KMS-11 (cell line): ENCODE results near the gene DNAJC21.
"Not testable (repeated sequence)": the region's sequence is repeated elsewhere in the genome, so short reads cannot be mapped to it uniquely, and the experiment has no call there.

Experiments used
- H2AFZ ChIP-seq: fragments of 200-600 bp; sonication (generic); 2 replicates; pipeline ENCODE4 v1.6.1; 2016; ENCODE audit warnings: antibody characterized with exemption, mixed run types, low read depth
- H3K27ac ChIP-seq: fragments of 200-600 bp; sonication (generic); 2 replicates; pipeline ENCODE4 v1.6.1; 2016; ENCODE audit warnings: mild to moderate bottlenecking, mixed run types
- H3K27me3 ChIP-seq: fragments of 200-600 bp; sonication (generic); 2 replicates; pipeline ENCODE4 v1.6.1; 2017; ENCODE audit warnings: mild to moderate bottlenecking, low read depth, mixed run types, moderate library complexity; ENCODE audit not compliant: insufficient read depth
- H3K36me3 ChIP-seq: fragments of 200-600 bp; sonication (generic); 2 replicates; pipeline ENCODE4 v1.6.1; 2017; ENCODE audit warnings: mild to moderate bottlenecking, mixed run types; ENCODE audit not compliant: insufficient read depth
- H3K4me1 ChIP-seq: fragments of 200-600 bp; sonication (generic); 2 replicates; pipeline ENCODE4 v1.6.1; 2016; ENCODE audit warnings: mild to moderate bottlenecking, low read depth, mixed run types; ENCODE audit not compliant: poor library complexity, severe bottlenecking
- H3K4me2 ChIP-seq: fragments of 200-600 bp; sonication (generic); 2 replicates; pipeline ENCODE4 v1.7.0; 2016; ENCODE audit warnings: mild to moderate bottlenecking, mixed run types
- H3K4me3 ChIP-seq: fragments of 200-600 bp; sonication (generic); IDR thresholded peaks from 2 replicates; pipeline ENCODE4 v1.6.1; 2017; ENCODE audit warnings: low read depth, low read length, mixed read lengths; ENCODE audit not compliant: insufficient read depth
- H3K79me2 ChIP-seq: fragments of 200-600 bp; sonication (generic); 2 replicates; pipeline ENCODE4 v1.6.1; 2016; ENCODE audit warnings: low read depth, mixed run types; ENCODE audit not compliant: insufficient read depth
- H3K9ac ChIP-seq: fragments of 200-600 bp; sonication (generic); 2 replicates; pipeline ENCODE4 v1.6.1; 2016; ENCODE audit warnings: mild to moderate bottlenecking, mixed run types
- H4K20me1 ChIP-seq: fragments of 200-600 bp; sonication (generic); 2 replicates; pipeline ENCODE4 v1.6.1; 2016; ENCODE audit warnings: mild to moderate bottlenecking, mixed run types; ENCODE audit not compliant: insufficient read depth
- TF ChIP-seq, protein P1 (sequence below): fragments of 200-600 bp; sonication (generic); conservative IDR thresholded peaks from 2 replicates; pipeline ENCODE4 v1.6.1; 2017; ENCODE audit warnings: low read depth, mild to moderate bottlenecking, antibody characterized with exemption, low read length, moderate library complexity, mixed read lengths

Gene DNAJC21

DNA sequence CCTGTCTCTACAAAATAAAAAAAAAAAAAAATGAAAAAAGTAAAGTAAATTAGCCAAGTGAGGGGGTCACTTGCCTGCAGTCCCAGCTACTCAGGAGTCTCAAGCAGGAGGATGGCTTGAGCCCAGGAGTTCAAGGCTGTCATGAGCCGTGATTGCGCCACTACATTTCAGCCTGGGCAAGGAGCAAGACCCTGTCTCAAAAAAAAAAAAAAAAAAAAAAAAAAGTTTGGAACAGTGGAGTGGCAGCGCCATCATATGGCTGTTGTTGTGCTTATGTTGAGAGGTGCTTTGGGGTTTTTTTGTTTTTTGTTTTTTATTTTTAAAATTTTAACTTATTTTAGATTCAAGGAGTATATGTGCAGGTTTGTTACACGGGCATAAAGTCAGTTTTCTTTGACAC, 10.3 kb upstream of the DNAJC21 start:
- H2AFZ ChIP-seq, result no peak overlapping the region
- no peaks in the 10 kb centered on the region for H3K27me3 ChIP-seq
- TF ChIP-seq, protein P1, sequence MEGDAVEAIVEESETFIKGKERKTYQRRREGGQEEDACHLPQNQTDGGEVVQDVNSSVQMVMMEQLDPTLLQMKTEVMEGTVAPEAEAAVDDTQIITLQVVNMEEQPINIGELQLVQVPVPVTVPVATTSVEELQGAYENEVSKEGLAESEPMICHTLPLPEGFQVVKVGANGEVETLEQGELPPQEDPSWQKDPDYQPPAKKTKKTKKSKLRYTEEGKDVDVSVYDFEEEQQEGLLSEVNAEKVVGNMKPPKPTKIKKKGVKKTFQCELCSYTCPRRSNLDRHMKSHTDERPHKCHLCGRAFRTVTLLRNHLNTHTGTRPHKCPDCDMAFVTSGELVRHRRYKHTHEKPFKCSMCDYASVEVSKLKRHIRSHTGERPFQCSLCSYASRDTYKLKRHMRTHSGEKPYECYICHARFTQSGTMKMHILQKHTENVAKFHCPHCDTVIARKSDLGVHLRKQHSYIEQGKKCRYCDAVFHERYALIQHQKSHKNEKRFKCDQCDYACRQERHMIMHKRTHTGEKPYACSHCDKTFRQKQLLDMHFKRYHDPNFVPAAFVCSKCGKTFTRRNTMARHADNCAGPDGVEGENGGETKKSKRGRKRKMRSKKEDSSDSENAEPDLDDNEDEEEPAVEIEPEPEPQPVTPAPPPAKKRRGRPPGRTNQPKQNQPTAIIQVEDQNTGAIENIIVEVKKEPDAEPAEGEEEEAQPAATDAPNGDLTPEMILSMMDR, result no peak; the same call in 1 of the 2 replicates
- H3K4me1 ChIP-seq, result peaks cover 51% of the 10 kb centered on the region
- H3K9ac ChIP-seq, result no peak overlapping the region
- no peaks in the 10 kb centered on the region for H4K20me1 ChIP-seq
- H3K4me3 ChIP-seq, result no peak overlapping the region
- no peak overlapping the region for H3K4me2 ChIP-seq
- H3K27ac ChIP-seq, result no peak overlapping the region
- H3K79me2 ChIP-seq, result peaks cover 83% of the 10 kb centered on the region
- H3K36me3 ChIP-seq, result peaks cover 12% of the 10 kb centered on the region; the same call in 1 of the 2 replicates

DNA sequence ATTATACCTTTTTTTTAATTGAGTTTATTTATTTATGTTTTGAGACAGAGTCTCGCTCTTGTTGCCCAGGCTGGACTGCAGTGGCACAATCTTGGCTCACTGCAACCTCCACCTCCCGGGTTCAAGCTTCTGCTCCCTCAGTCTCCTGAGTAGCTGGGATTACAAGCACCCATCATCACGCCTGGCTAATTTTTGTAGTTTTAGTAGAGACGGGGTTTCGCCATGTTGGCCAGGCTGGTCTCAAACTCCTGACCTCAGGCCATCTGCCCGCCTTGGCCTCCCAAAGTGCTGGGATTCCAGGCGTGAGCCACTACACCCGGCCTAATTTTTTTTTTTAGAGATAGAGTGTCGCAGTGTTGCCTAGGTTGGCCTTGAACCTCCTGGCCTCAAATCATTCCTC, 6.1 kb upstream of the DNAJC21 start:
- peak overlapping the region; percentile 6; the same call in 1 of the 2 replicates for H3K27ac ChIP-seq
- not testable (repeated sequence) for H4K20me1 ChIP-seq

DNA sequence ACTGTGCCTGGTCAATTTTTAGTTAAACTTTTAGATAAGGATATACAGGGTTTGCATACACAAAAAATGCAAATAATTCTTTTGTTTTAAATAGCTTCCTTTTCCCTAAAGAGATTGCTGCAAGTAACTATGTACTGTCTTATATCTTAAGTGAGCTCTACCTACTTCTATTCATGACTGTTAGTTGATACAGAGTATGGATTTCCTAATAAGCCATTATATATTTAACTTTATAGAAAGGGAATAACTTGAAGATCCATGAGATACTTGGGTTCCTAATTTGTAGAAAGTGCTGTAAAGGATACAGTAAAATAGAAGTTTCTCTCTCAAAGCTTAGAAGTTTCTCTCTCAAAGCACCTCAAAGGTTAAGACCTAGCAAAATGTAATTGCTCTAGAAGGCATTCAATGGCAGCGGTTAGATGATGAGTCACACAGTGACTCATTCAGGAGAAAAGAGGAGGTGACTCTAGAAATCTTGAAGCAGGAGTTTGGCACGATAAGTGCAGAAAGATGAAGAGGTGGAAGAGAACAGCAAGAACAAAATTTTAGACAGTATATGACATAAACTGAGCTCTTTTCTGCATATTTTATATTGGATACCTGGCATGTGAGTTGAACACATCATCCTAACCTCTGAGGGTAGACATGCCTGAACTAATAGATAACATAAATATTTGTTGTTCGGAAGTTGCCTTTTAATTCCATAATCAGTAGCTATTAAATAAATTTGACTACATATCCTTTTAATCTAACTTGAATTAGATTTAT, 5.5 kb upstream of the DNAJC21 start:
- Histone ChIP-seq H3K4me3 (no peak overlapping the region), H3K27me3 (no peaks in the 10 kb centered on the region), H3K36me3 (peaks cover 26% of the 10 kb centered on the region; the same call in 1 of the 2 replicates), H3K27ac (peak overlapping the region; percentile 6; the same call in 1 of the 2 replicates), H3K9ac (no peak overlapping the region), H3K4me1 (peaks cover 39% of the 10 kb centered on the region), H3K4me2 (no peak overlapping the region), H3K79me2 (peaks cover 38% of the 10 kb centered on the region; the same call in 1 of the 2 replicates), H2AFZ (no peak overlapping the region), H4K20me1 (no peaks in the 10 kb centered on the region; the same call in 1 of the 2 replicates)
- TF ChIP-seq, protein P1, result no peak

More for the DNA sequence above, 6.1 kb upstream of the DNAJC21 start:
- Histone ChIP-seq H3K4me1 (peaks cover 39% of the 10 kb centered on the region), H3K79me2 (peaks cover 44% of the 10 kb centered on the region), H3K36me3 (peaks cover 26% of the 10 kb centered on the region; the same call in 1 of the 2 replicates)
- H3K27me3 ChIP-seq, H3K9ac ChIP-seq, H3K4me3 ChIP-seq, H2AFZ ChIP-seq, H3K4me2 ChIP-seq: not testable (repeated sequence)

DNA sequence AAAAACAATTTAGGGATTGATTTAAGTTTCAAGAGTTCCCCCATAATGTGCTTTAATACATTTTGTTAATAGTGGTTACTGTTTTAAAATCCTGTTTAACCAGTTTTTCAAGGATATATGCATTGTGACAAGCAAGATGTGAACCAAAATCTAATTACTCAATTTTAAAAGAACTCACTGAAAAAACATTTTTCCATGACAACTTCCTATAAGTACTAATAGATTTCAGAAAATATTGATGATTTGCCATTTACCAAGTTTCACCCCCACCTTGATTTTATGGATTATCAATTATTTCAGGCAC, 4.9 kb upstream of the DNAJC21 start:
- peaks cover 26% of the 10 kb centered on the region; the same call in 1 of the 2 replicates for H3K36me3 ChIP-seq

More for the DNA sequence above, 4.9 kb upstream of the DNAJC21 start:
- Histone ChIP-seq H3K79me2 (peaks cover 33% of the 10 kb centered on the region; the same call in 1 of the 2 replicates), H2AFZ (no peak overlapping the region), H3K4me3 (no peak overlapping the region), H3K27ac (no peak overlapping the region), H3K4me2 (no peak overlapping the region), H3K4me1 (peaks cover 35% of the 10 kb centered on the region), H3K27me3 (no peaks in the 10 kb centered on the region), H3K9ac (no peak overlapping the region), H4K20me1 (no peaks in the 10 kb centered on the region; the same call in 1 of the 2 replicates)
- TF ChIP-seq, protein P1, result no peak
